NOMO-1 (cell line): ENCODE data around the gene C1S.
"Not testable (repeated sequence)": the region's sequence is repeated elsewhere in the genome, so short reads cannot be mapped to it uniquely, and the experiment has no call there.

Experiments used
- DNase-seq, 2 experiments: peaks; one replicate each; lab custom pipeline; 2025; ENCODE audit not compliant: unreplicated experiment in 2 of 2; lab: John Stamatoyannopoulos, UW

C1S gene

DNA sequence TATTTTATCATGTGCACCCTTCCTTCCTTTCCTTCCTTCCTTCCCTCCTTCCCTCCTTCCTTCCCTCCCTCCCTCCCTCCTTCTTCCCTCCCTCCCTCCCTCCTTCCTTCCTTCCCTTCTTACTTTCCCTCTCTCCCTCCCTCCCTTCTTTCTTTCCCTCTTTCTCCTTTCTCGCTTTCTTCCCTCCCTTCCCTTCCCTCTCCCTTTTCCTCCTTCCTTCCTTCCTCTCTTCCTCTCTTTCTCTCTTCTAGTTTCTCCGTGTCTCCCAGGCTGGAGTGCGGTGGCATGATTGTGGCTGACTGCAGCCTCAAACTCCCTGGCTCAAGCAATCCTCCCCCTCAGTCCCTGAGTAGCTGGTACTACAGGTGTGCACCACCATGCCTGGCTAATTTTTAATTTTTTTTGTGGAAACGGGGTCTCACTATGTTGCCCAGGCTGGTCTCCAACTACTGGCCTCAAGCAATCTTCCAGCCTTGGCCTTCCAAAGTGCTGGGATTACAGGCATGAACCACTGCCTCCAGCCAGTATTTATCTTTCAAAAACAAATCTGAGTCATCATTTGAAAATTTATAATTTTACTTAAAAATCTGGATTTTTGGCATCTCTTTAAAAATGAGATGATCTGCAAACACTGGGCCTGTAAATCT lies 40.7 kb downstream of the C1S start:
- DNase-seq, result no peak

DNA sequence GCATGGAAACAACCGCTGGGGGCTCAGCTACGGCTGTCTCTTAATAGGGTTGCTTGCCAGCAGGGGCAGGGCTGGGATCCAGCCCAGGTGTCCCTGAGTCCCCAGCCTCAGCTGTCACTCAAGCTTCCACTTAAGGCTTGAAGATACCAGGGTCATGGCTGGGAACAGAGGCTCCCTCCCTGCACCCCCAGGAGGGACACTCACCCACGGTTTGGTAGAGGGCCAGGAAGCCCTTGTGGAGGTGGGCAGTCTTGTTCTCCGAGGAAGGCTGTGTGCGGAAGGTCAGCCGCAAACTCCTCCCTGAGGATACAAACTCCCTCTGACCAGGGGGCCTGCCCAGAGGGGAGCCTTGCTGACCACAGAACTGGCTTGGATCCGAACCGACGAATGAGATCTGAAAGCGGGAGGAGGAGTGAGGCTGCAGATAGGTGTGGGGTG lies 41.2 kb downstream of the C1S start:
- no peak for DNase-seq

DNA sequence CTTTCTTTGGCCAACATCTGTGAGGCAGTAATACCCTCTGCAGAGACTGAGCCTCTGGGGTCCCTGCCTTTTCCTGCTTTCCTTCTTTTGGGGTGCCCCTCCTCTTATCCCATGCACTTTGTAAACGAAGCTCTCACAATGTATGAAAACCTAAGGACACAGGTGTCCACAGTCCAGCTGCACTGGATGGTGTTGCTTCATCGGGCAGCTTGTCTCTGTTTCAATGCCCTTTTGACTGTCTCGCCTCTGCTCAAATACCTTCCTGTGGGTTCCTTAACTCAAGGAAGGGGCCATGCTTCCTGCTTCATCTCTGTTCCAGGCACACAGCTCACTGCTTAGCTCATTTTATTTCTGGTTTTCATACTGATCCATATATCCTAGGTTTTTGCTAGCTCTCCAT lies 42.1 kb downstream of the C1S start:
- no peak for DNase-seq

DNA sequence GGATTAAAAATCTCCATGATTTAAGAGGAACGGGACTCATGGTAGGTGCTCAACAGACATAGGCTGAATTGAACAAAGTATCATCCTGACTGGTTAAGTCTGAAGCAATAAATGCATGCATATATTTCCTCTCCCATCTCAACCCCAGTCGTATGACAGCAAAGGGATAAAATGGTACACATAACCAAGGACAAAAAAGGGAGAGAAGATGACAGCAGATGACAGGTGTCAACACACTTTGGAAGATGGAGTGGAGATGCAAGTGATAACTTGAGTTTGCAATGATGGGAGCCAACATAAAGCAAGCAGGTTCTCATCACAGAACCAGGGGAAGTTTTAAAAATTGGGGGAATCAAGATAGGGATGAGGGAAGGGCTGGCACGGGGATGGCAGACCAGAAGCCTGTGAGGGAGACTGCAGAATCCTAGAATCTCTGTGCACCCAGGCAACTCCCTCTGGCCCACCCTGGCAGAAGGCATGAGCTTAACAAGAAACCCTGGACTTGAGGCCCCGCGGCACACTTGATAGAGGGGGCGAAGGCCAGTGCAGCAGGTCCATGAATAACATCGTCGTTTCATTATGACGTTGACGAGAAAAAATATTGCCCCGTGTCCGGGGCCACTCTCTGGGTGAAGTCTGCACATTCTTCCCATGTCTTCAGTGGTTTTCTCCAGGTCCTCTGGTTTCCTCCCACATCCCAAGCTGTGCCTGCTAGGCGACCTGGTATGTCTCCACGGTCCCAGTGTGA lies 43.5 kb downstream of the C1S start:
- DNase-seq, result no peak

DNA sequence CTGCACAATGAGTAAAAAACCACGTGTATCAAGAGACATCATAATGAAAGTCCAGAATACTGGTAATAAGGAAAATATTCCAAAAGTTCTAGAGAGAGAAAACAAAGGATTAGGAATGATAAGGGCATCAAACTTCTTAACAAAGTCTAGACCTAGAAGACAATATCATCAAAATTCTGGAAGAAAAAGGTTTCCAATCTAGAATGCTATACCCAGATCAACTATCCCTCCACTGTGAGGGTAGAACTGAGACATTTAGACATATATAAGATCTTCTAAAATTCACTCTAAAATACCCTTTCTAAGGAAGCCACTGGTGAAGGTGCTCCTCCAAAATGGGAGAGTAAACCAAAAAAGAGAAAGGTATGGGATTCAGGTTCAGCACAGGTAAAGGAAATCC lies 45.6 kb downstream of the C1S start:
- DNase-seq, result no peak

DNA sequence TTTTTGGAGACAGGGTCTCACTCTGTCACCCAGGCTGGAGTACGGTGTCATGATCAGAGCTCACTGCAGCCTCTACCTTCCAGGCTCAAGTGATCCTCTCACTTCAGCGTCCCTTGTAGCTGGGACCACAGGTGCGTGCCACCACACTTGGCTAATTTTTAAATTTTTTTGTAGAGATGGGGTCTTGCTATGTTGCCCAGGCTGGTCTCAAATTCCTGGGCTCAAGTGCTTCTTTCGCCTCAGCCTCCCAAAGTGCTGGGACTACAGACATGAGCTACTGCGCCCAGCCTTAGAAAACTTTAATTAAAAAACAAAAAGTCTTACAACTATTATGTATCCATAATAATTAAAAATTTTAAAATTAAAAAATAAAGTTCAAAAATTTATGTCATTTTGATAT lies 46.7 kb downstream of the C1S start:
- DNase-seq, result not testable (repeated sequence)

DNA sequence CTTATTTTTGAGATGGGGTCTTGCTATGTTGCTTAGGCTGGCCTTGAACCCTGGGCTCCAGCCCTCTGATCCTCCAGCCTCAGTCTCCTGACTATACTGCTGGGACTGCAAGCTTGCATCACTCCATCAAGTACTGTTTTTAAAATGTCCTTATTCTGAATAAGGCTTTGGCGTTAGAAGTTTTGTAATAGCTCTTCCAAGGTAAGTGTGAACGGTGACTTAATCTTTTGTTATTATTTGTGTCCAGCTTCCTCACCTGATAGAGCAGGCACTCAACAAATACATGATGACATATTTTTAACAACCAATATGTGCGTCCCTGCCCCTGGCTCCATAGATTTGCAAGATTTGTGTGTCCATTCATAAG lies 47.1 kb downstream of the C1S start:
- DNase-seq, result no peak

DNA sequence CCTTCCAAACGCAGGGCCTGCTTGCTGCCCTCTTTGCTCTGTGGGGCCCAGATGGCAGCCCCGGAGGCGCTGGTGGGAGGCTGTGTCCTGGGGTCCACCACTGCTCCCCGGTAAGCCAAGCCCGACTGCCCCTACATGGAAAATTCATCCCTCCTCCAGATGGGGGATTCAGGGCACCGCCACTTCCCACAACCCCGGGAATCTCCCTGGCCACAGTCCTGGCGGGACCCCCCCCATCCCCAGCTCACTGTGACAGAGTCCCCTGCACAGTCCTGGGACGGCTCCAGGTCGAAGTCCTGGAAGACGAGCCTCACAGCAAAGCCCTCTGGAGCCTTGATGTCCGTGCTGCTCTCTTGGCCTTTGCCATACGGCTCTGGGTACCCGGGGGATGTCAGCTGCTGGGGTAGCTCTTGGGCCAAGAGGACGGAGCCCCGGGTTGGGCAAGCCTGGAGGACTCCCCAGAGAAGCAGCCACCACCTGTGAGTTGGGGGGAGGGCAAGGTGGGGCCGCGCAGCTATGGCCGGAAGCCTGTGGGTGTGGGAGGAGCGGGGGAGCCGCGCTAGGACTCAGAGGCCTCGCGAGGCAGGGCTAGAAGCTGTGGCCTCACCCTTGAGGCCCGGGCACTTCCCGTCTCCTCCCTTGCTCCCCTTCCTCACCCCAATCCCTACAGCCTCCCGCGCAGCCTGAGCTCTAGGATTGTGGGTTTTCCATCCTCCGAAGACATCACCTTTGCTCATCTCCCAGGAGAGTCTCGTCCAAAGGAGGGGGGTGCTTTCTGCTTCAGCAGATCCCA lies 47.7 kb downstream of the C1S start:
- DNase-seq, result peak; percentile 79 to 87

DNA sequence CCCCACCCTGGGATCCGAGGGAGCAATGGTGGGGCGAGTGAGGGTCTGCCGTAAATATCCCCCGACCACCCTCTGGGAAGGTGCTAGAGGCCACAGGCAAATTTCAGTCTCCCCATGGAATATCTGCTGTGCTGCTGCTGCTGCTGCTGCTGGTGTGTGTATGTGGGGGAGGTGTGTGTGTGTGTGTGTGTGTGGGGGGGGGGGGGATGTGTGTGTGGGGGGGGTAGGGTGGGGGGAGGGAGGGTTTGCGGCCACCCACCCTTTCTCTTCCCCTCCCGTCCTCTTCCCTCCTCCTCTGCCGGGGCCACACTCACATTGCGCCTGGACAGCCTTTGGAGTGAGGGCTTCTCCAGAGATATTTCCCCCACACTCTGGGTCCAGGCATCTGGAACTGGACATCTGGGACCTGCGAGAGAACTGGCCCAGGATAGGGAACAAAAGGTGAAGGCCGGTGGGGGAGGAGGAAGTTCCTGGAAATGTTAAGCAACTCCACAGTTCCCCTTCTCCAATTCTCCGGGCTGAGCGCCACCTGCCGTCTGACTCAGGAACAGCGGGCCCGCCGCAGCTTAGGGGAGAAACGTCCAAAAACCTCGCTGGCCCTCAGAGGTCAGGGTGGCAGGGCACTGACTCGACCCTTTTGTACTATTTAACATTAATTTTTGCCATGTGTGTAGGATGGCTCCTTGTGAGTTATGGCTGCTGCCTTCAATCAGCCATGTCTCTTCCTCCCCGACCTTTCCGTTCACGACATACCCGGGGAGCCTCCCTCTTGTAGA lies 48.5 kb downstream of the C1S start, which contains the start of gene C1RL:
TSS of gene C1RL (minus strand) at position 419 of the 776 bp plus-strand sequence. CDS start at position 385, 34 bp downstream.
- DNase-seq, result peak; percentile 74 to 75

DNA sequence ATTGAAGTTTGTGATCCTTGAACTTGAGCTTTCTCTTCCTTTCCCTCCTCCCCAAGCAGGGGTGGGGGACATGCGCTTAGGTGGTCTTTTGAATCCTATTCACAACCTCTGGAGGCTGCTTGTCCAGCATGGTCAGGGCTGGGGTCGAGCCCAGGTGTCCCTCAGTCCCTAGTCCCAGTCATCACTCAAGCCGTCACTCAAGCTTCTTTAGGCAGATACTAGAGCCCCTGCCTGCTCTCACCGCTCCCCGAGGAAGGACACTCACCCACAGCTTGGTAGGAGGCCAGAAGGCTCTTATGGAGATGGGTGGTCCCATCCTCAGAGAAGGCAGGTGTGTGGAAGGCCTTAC lies 49.0 kb downstream of the C1S start:
- no peak for DNase-seq

DNA sequence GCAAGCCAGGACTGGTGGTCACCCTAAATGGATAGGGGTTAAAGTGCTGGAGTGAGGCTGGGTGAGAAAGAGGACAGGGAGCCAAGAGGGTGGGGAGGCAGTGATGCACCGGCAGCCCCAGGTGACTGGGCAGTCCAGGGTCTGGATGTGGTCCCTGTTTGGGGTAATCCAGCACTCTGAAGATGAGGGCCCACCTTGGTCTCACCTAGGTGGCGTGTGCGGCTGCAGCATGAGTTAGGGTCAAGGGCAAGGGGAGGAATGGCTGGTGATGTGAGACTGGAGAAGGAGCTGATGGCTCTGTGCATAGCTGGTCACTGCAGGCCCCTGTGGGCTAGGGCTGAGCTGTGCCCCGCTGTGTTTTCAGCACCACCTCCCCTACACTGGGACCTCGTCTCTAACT lies 50.1 kb downstream of the C1S start:
- DNase-seq, result no peak

DNA sequence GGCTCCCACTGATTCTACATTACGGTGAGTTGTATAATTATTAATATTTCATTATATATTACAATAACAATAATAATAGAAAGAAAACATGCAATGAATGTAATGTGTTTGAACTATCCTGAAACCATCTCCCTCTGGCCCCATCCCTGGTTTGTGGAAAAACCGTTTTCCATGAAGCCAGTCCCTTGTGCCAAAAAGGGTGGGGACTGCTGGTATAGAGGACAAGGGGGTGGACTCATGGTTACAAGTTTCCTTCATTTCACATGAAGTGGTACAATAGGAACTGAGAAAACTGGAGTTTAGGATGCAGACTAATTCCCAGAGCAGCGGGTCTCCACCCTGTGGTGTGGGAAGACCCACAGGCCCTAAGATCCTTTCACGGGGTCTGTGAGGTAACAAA lies 51.5 kb downstream of the C1S start:
- DNase-seq, result no peak

DNA sequence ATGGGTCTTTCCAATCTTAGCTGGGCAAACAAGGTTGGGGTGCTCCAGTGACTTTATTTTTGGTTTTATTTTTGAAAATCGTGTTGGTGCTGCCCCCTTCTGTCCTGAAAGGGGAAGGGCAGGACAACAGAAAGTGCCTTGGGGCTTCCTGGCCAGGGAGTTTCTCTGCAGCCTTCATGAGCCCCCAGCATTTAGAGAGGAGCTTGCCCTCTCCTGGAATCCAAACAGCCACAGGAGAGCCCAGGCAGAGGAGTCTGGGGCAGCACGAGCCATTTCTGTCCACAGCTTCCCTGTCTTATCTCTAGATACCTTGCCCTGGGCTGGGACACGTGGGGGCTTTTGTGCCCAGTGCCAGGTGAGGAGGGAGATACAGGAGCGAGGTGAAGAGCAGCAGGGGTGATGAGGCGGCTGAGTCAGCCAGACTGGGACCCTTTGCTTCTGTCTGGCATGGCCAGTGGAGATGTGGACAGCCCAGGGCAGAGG lies 52.9 kb downstream of the C1S start:
- DNase-seq, result peak; percentile 23 to 47

DNA sequence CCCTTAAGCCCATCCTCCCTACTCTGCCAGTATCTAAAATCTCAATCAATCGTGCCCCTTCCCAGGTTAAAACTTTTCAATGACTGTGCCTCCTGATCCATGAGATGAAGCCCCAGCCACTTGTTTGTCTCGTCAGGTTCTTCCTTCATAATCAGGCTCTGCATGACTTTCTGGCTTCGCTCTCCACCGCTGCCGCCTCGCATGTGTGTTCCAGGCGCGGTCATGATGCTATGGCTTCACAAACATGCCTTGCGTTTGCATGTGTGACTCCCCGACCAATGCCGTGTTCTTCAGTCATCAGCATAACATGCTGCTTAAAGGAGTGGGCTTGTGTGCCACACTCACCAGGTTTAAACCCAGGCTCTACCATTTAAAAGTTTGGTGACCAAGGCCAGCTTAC lies 53.5 kb downstream of the C1S start:
- no peak for DNase-seq

DNA sequence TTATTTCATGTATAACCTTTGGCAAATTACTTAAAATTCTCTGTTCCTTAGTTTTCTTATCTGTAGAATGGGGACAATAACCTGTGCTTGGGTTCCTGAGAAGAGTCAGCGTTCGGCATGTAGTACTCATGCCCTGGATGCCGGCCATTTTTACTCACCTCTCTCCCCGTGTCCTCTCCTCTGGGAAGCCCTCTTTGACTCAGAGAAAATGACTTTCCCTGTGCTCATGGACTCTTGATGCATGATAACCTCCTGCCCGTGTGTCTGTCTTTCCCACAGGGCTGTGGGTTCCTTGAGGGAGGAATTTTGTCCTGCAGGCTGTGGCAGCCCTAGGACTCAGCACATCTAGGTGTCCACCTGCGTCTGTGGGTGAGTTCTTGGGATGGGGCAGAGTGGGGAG lies 54.3 kb downstream of the C1S start:
- DNase-seq, result no peak

DNA sequence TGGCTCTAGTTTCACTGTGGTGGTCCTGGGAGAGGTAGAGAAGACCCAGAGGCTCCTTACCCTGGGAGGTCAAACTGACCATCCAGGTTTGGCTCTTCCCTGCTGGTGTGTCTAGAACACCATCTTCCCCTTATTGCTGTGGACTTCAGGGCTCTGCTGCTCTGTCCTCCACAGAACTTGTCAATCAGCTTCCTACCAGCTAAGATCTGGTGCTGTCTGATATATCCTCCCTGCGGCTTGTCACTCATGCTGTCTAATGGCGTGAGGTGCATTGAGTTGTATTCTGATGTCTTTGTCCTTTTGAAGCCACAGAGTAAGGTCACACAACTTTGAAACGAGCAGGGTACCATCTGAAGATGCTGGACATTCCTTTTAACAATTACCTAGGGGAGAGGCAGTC lies 55.7 kb downstream of the C1S start:
- DNase-seq, result no peak

DNA sequence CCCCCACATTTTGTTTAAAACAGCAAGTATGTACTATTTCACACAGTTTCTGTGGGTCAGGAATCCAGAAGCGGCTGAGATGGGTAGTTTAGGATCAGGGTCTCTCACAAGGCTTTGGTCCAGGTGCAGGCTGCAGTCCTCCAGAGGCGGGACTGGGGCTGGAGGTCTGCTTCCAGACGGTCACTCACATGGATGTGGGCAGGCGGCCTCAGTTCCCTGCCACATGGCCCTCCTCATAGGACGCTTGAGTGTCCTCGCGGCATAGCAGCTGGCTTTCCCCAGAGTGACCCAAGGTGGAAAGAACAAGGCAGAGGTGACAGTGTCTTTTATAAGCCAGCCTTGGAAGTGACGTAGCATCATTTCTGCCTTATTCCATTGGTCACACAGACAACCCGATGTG lies 56.4 kb downstream of the C1S start:
- no peak for DNase-seq

DNA sequence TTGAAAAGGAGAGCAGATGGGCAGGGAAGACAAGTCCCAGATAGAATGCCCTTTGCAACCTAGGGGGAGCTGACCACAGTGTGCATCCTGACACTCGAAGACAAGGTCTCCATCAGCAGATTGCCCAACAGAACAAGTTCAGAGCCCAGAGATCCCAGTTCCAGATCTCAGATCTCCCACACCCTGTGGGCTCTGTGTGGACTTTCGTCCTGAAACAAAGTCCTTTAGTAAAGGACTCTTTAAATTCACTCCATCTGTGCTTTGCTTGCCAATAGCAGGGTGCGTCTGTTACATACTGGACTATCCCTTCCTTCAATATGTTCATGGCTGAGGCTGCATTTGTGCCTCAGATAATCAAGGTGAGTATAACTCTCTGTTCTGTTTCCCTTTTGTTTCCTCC lies 57.2 kb downstream of the C1S start:
- DNase-seq, result no peak

DNA sequence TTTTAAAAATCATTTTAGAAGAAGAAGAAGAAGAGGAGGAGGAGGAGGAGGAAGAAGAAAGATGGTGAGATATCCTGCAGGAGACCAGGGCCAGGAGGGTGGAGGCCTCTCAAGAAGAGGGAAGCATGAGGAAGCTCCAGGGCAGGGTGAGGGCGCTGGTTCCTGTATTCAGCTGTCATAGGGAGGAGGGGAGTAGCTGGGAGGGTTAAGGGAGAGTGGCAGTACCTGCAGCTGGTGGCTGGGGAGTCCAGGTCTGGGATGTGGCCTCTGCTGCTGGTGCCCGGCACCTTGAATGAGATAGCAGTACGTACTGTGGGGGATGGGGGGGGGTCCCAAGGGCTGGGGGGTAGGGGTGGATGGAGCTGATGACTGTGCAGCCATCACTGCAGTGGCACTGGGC lies 58.4 kb downstream of the C1S start:
- DNase-seq, result no peak

DNA sequence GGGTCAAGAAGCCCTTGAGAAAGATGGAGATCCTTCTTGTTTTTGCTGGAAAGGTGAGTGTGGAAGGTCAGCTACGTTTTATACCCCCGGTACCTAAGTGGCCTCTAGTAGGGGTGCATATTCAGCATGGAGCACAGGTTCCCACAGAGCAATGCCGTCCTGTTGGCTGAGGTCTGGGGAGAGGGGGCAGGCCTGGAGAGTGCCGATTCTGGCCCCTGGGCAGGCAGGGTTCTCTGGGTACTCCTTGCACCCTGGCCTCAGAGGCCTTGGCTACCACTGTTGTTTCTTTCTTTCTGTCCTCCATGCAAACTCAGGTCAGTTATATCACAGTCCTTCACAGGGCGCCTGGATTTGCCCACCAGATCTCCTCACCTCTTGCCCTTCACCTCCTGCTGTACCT lies 59.6 kb downstream of the C1S start:
- DNase-seq, result no peak
